ENCODE data around the gene GJC2. TPM values are rescaled to one million over a fixed set of nuclear protein-coding genes. Genes with fewer than 3 reads are reported as not detected.
"Not testable (repeated sequence)": the region's sequence is repeated elsewhere in the genome, so short reads cannot be mapped to it uniquely, and the experiment has no call there.

Gene GJC2
- polyA plus RNA-seq, 1 of the 3 experiments (the other 2 are of a cell fraction), result 0.92 TPM

DNA sequence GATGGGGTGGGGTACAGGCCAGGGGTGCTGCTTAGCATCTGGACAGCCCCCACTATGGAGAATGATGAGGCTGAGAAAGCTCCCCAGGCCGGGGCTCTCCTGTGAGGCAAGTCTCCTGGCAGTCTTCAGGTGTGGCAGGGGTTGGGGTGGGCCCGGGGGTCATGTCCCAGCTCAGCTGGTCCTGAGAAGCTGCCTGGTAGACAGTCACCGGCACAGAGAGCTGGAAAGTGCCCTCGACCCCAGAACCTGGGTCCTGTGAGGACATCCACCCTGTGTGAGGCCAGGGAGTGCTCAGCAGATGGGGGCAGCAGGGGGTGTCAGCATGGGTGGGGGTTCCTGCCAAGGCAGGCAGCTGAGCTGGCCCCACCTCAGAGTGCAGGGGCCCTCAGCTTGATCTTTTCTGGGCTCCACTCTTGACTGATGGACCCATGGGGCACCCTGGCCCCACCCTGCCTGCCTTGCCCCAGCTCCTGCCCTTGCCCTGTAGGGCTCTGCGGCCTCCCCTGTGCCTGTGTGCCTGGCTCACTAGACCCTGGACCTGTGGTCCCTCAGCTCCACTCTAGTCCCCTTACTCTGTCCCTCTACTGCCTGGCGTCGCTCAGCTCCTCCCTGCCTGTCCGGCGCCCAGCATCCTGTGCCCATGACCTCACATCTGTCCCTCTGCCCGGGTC is 21.6 kb downstream of the GJC2 start:
- H4K20me1 ChIP-seq (ENCODE audit: insufficient read depth), result no peaks in the 10 kb centered on the region
- peaks cover 26% of the 10 kb centered on the region for H3K79me2 ChIP-seq (ENCODE audit: insufficient read depth)
- WGBS (ENCODE audit: low lambda C conversion rate), result 69% methylated on average over 6 of the region's 10 CpGs
- no peak overlapping the region for H2AFZ ChIP-seq (ENCODE audit: low read depth)
- TF ChIP-seq MXI1 (IDR thresholded peaks at IDR 0.05; ENCODE audit: low read depth, low read length) (no peak), GABPA (IDR thresholded peaks at IDR 0.05; ENCODE audit: low read depth) (no peak)
- TF ChIP-seq, protein P1, sequence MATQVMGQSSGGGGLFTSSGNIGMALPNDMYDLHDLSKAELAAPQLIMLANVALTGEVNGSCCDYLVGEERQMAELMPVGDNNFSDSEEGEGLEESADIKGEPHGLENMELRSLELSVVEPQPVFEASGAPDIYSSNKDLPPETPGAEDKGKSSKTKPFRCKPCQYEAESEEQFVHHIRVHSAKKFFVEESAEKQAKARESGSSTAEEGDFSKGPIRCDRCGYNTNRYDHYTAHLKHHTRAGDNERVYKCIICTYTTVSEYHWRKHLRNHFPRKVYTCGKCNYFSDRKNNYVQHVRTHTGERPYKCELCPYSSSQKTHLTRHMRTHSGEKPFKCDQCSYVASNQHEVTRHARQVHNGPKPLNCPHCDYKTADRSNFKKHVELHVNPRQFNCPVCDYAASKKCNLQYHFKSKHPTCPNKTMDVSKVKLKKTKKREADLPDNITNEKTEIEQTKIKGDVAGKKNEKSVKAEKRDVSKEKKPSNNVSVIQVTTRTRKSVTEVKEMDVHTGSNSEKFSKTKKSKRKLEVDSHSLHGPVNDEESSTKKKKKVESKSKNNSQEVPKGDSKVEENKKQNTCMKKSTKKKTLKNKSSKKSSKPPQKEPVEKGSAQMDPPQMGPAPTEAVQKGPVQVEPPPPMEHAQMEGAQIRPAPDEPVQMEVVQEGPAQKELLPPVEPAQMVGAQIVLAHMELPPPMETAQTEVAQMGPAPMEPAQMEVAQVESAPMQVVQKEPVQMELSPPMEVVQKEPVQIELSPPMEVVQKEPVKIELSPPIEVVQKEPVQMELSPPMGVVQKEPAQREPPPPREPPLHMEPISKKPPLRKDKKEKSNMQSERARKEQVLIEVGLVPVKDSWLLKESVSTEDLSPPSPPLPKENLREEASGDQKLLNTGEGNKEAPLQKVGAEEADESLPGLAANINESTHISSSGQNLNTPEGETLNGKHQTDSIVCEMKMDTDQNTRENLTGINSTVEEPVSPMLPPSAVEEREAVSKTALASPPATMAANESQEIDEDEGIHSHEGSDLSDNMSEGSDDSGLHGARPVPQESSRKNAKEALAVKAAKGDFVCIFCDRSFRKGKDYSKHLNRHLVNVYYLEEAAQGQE (IDR thresholded peaks at IDR 0.05; ENCODE audit: low read depth, low read length), result no peak
- H3K9me3 ChIP-seq, result no peaks in the 10 kb centered on the region
- no peak overlapping the region for H3K4me3 ChIP-seq (ENCODE audit: low read depth in 2 of 2, low read length in 1 of 2)
- H3K9me2 ChIP-seq, result no peaks in the 10 kb centered on the region
- no peak overlapping the region for H3K9ac ChIP-seq
- no peak overlapping the region for H3K27ac ChIP-seq (ENCODE audit: low read depth in 2 of 2, low read length in 1 of 2)
- H3K36me3 ChIP-seq (replicated peaks in 1 of 2; ENCODE audit: control insufficient read depth in 1 of 2, insufficient read depth in 2 of 2, low read length in 1 of 2), result peaks cover 0 to 2% of the 10 kb centered on the region in 2 experiments
- H3K27me3 ChIP-seq (ENCODE audit: insufficient read depth), result no peaks in the 10 kb centered on the region
- CTCF ChIA-PET, result interaction anchor here (0.8 to 1.3 kb wide), 3 partner anchors 8 to 41 kb away, joined by 3 to 4 read pairs (median 3); no protein-coding TSS in a partner anchor
- no peak overlapping the region for H3K4me2 ChIP-seq
- DNase-seq, result no peak
- peaks cover 6 to 8% of the 10 kb centered on the region in 2 experiments; a peak in 3 of 4 replicates for H3K4me1 ChIP-seq (ENCODE audit: control insufficient read depth in 1 of 2, insufficient read depth in 2 of 2, low read depth in 1 of 2, low read length in 1 of 2)
- POLR2A ChIA-PET, result interaction anchor here (0.6 kb wide), 1 partner anchor 315 kb away, joined by 3 read pairs; no protein-coding TSS in a partner anchor
- H3F3A ChIP-seq (replicated peaks; ENCODE audit: insufficient read depth), result no peaks in the 10 kb centered on the region

DNA sequence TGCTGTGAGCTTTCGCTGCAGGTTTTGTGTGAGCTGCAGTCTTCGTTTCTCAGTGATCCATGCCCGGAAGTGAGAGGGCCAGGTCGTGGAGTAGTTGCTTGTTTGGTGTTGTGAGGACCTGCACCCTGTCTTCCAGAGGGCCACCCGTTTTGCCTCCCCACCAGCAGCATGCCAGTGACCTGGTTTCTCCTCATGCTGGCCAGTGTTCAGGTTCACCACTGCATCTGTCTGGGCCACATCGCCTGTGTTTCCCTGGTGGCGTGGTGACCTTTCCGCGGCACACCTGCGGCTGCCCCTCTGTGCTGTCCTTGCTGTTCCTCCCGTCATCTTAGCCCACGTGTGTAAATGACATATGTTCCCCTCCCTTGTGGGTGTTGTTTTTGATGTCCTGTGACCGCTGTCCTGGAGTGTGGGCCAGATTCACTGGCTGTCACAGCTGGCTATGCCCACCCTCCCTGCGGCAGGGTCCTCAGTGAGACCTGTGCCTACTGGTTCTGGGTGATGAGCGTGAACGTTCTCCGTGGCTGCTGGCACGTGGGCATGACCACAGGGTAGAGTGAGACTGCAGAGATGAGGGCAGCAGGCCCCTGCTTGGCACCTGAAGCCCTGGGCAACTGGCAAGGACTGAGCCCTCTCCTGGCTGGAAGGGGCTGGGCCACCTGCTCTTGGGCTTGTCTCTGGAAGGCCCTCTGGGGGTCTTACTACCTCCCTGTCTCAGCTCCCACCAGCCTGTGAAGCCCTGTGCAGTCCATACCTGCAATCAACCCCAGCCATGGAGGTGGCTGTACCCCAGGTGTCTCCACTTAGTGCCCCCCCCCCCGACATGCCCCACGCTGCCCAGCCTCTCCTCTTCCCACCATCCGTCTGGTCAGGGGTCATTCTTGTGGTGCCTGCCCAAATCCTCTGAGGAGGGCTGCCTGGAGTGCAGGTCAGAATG is 23.1 kb downstream of the GJC2 start:
- no peak overlapping the region for H3K9ac ChIP-seq
- no peaks in the 10 kb centered on the region for H3K9me2 ChIP-seq
- H3K79me2 ChIP-seq (ENCODE audit: insufficient read depth), result peaks cover 12% of the 10 kb centered on the region; the same call in 1 of the 2 replicates
- no peak for TF ChIP-seq MXI1 (IDR thresholded peaks at IDR 0.05; ENCODE audit: low read depth, low read length)
- TF ChIP-seq JUND (IDR thresholded peaks at IDR 0.05), result no peak
- no peak for TF ChIP-seq GATA2 (CRISPR knock-in tag; IDR thresholded peaks at IDR 0.05)
- no peak for TF ChIP-seq FOSL2 (IDR thresholded peaks at IDR 0.05; ENCODE audit: borderline replicate concordance, low read depth)
- no peak for TF ChIP-seq YY1 (IDR thresholded peaks at IDR 0.05; ENCODE audit: low read depth)
- TF ChIP-seq, protein P2, sequence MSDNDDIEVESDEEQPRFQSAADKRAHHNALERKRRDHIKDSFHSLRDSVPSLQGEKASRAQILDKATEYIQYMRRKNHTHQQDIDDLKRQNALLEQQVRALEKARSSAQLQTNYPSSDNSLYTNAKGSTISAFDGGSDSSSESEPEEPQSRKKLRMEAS (IDR thresholded peaks at IDR 0.05; ENCODE audit: low read depth), result no peak
- TF ChIP-seq SIN3A (IDR thresholded peaks at IDR 0.05; ENCODE audit: borderline replicate concordance, low read depth, low read length), result no peak
- H3K27me3 ChIP-seq (ENCODE audit: insufficient read depth), result no peaks in the 10 kb centered on the region
- H3K27ac ChIP-seq (ENCODE audit: low read depth in 2 of 2, low read length in 1 of 2), result no peak overlapping the region
- H3K4me1 ChIP-seq (ENCODE audit: control insufficient read depth in 1 of 2, insufficient read depth in 2 of 2, low read depth in 1 of 2, low read length in 1 of 2), result peaks cover 0 to 3% of the 10 kb centered on the region in 2 experiments; a peak in 1 of 4 replicates
- no peak for DNase-seq
- H3K4me3 ChIP-seq (ENCODE audit: low read depth in 2 of 2, low read length in 1 of 2), result no peak overlapping the region
- 90% methylated on average over 20 of the region's 21 CpGs for WGBS (ENCODE audit: low lambda C conversion rate)
- H2AFZ ChIP-seq (ENCODE audit: low read depth), result no peak overlapping the region
- no peaks in the 10 kb centered on the region for H3K9me3 ChIP-seq
- peaks cover 0 to 2% of the 10 kb centered on the region in 2 experiments for H3K36me3 ChIP-seq (replicated peaks in 1 of 2; ENCODE audit: control insufficient read depth in 1 of 2, insufficient read depth in 2 of 2, low read length in 1 of 2)
- H4K20me1 ChIP-seq (ENCODE audit: insufficient read depth), result no peaks in the 10 kb centered on the region
- no peak overlapping the region for H3K4me2 ChIP-seq
- CTCF ChIA-PET, result interaction anchor here (1.0 kb wide), 1 partner anchor 342 kb away, joined by 3 read pairs; no protein-coding TSS in a partner anchor
- POLR2A ChIA-PET, result interaction anchor here (0.8 kb wide), 1 partner anchor 8 kb away, joined by 3 read pairs; no protein-coding TSS in a partner anchor
- H3F3A ChIP-seq (replicated peaks; ENCODE audit: insufficient read depth), result no peaks in the 10 kb centered on the region

DNA sequence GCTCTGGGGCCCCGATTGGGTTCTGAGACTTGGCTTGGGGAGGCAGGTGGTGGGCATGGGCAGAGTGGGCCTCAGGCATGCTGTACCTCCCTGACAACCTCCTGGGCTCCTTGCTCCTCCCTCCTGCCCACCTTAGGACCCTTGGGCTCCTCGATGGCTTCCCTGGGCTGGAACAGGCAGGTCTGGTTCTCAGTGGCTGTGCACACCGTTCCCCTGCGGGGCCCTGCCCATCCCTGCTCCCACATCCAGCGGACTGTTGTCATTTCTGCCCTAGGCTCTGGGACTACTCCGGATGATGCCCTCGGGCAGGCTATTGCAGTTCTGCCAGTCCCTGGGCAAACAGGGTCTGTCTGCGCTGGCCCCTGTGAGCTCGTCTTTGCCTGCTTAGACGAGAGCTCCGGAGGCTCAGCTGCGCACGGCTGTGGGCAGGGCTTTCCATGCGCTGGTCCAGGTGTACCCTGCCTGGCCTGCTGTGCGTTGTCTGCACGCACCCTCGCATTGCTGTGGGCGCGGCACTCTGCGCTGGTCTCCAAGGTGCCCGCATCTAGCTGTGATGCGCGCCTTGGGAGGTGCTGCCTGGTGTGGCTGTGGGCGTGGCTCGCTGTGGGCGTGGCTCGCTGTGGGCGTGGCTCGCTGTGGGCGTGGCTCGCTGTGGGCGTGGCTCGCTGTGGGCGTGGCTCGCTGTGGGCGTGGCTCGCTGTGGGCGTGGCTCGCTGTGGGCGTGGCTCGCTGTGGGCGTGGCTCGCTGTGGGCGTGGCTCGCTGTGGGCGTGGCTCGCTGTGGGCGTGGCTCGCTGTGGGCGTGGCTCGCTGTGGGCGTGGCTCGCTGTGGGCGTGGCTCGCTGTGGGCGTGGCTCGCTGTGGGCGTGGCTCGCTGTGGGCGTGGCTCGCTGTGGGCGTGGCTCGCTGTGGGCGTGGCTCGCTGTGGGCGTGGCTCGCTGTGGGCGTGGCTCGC is 24.1 kb downstream of the GJC2 start:
- not testable (repeated sequence) for H4K20me1 ChIP-seq (ENCODE audit: insufficient read depth); H3K9ac ChIP-seq; H3K4me1 ChIP-seq (ENCODE audit: control insufficient read depth in 1 of 2, insufficient read depth in 2 of 2, low read depth in 1 of 2, low read length in 1 of 2); H3K9me2 ChIP-seq; H3K4me2 ChIP-seq; H2AFZ ChIP-seq (ENCODE audit: low read depth); H3K36me3 ChIP-seq (replicated peaks in 1 of 2; ENCODE audit: control insufficient read depth in 1 of 2, insufficient read depth in 2 of 2, low read length in 1 of 2); H3K27me3 ChIP-seq (ENCODE audit: insufficient read depth); H3F3A ChIP-seq (replicated peaks; ENCODE audit: insufficient read depth); H3K9me3 ChIP-seq; H3K27ac ChIP-seq (ENCODE audit: low read depth in 2 of 2, low read length in 1 of 2); H3K4me3 ChIP-seq (ENCODE audit: low read depth in 2 of 2, low read length in 1 of 2)
- 75% methylated on average over 16 of the region's 69 CpGs for WGBS (ENCODE audit: low lambda C conversion rate)
- ChIA-PET POLR2A (interaction anchor here (0.8 kb wide), 1 partner anchor 9 kb away, joined by 3 read pairs; no protein-coding TSS in a partner anchor), CTCF (interaction anchor here (0.9 to 1.2 kb wide), 2 partner anchors 8 to 43 kb away, joined by 3 read pairs; partner anchors contain the start of gene IBA57)
- peaks cover 12% of the 10 kb centered on the region; the same call in 1 of the 2 replicates for H3K79me2 ChIP-seq (ENCODE audit: insufficient read depth)
- DNase-seq, result peak; percentile 70
